Measurements from ENCODE around the gene SEC16A. TPM values are rescaled to one million over a fixed set of nuclear protein-coding genes. Genes with fewer than 3 reads are reported as not detected.

SEC16A gene
- total RNA-seq, 1 donor from 2014 or later, result 78.8 TPM

DNA sequence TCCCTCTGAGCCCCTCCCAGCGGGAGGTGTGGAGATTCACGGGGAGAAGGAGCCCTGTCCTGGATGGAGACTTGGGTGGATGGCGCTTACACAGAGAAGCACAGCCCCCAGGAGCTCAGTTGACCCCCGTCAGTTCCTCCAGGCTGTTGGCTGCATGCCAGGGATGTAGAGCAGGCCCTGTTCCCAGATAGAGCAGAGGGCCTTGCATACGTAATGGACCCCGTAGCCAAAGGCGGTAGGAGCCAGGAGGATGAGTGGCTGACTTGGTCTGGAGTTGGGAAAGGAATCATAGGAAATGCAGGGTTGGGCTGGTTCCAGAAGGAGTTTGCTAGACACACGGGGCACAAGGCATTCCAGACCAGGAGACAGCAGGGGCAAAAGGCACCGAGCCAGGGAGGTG, 69.9 kb downstream of the SEC16A start:
- ChIA-PET CTCF (no interaction called here), POLR2A (interaction anchor here (1.1 kb wide), 1 partner anchor 9 kb away, joined by 3 read pairs; no protein-coding TSS in a partner anchor)
- intact Hi-C loops (cut with micrococcal nuclease), result no loop called here
- no peaks in the 10 kb centered on the region for H3K9me3 Mint-ChIP-seq
- peaks cover 60% of the 10 kb centered on the region for H3K36me3 Mint-ChIP-seq (ENCODE audit: low read depth)
- H3K27ac Mint-ChIP-seq, result no peak overlapping the region
- TF ChIP-seq, protein P1, sequence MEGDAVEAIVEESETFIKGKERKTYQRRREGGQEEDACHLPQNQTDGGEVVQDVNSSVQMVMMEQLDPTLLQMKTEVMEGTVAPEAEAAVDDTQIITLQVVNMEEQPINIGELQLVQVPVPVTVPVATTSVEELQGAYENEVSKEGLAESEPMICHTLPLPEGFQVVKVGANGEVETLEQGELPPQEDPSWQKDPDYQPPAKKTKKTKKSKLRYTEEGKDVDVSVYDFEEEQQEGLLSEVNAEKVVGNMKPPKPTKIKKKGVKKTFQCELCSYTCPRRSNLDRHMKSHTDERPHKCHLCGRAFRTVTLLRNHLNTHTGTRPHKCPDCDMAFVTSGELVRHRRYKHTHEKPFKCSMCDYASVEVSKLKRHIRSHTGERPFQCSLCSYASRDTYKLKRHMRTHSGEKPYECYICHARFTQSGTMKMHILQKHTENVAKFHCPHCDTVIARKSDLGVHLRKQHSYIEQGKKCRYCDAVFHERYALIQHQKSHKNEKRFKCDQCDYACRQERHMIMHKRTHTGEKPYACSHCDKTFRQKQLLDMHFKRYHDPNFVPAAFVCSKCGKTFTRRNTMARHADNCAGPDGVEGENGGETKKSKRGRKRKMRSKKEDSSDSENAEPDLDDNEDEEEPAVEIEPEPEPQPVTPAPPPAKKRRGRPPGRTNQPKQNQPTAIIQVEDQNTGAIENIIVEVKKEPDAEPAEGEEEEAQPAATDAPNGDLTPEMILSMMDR (IDR thresholded peaks at IDR 0.05), result no peak
- H3K27me3 Mint-ChIP-seq, result no peaks in the 10 kb centered on the region
- ATAC-seq (ENCODE audit: low read depth), result no peak
- H3K4me3 Mint-ChIP-seq, result no peak overlapping the region
- peaks cover 34% of the 10 kb centered on the region for H3K4me1 Mint-ChIP-seq
- DNase-seq, result no peak

DNA sequence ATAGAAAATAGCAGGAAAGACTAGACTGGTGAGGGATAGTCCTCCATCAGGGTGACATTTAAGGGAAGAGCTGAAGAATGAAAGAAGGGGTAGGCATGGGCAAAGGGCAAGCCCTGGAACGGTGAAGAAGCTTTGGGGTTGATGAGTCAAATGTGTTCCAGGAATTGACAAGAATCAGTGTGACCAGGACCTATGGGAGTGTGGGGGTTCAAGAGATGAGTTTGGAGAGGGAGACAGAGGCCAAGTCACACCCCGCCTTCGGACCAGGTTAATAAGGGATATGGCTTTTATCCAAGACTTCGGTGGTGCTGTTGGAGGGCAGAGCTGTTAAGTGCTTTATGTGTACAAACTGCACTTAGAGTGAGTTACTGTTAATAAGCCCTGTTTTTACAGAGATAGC, 71.5 kb downstream of the SEC16A start:
- ChIA-PET CTCF (interaction anchor here (1.8 kb wide), 1 partner anchor 10 kb away, joined by 4 read pairs; no protein-coding TSS in a partner anchor), POLR2A (no interaction called here)
- Mint-ChIP-seq H3K4me3 (peak overlapping the region; percentile 92), H3K9me3 (no peaks in the 10 kb centered on the region), H3K36me3 (ENCODE audit: low read depth) (peaks cover 55% of the 10 kb centered on the region), H3K27me3 (no peaks in the 10 kb centered on the region), H3K27ac (peak overlapping the region; percentile 90), H3K4me1 (peaks cover 39% of the 10 kb centered on the region)
- DNase-seq, result no peak
- no peak for ATAC-seq (ENCODE audit: low read depth)
- intact Hi-C loops (cut with micrococcal nuclease), result loop anchor here (2.0 kb wide), 2 partner anchors 27 to 71 kb away; partner anchors contain the start of genes INPP5E and SEC16A
- TF ChIP-seq, protein P1 (IDR thresholded peaks at IDR 0.05), result no peak

DNA sequence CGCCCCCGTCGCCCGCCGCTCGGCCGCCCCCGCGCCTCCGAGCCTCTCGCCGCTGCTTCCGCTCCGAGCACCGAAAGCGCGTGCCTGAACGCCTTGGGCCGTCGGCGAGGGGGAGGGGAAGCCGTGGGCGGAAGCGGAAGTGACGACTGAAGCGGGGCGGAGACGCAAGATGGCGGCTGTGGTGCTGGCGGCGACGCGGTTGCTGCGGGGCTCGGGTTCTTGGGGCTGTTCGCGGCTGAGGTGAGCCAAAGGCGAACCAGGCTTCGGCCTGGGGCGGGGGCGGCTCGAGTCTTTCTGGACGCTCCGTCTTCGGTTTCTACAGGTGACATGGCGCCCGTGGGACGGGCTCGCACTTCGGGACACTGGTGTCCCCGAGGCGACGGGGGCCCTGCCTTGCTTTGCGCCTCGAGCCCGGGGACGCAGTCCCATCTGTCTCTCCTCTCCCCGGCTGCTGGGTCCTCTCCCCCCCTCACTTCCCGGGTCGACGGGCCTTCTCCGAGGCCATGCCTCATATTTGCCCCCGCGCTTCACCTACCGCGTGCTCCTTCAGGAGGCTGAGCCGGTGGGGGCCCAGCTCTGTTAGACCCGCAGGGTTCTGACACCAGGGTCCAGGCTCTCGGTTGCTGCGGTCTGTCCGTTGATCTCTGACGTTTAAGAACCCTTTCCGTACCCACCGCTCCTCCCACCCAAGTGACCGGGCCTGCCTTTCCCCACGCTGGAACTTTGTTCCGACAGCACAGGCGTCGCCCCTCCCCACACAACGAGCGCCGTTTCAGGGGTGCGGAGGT, 72.1 kb downstream of the SEC16A start, which contains the start of the genes ENTR1 and PMPCA:
Gene ENTR1 (minus strand): TSS at position 115 of the 788 bp plus-strand sequence. CDS start 217 bp downstream, outside the sequence.
Gene PMPCA (plus strand): TSS at position 159 of the 788 bp plus-strand sequence. CDS start 11 bp downstream, at position 170.
- Mint-ChIP-seq H3K4me1 (peaks cover 41% of the 10 kb centered on the region), H3K9me3 (no peaks in the 10 kb centered on the region), H3K4me3 (peak within 1 kb of the TSS; percentile 92), H3K27ac (peak within 1 kb of the TSS; percentile 90), H3K27me3 (no peaks in the 10 kb centered on the region), H3K36me3 (ENCODE audit: low read depth) (peaks cover 53% of the 10 kb centered on the region)
- ChIA-PET CTCF (interaction anchor here (1.8 kb wide), 1 partner anchor 9 kb away, joined by 4 read pairs; no protein-coding TSS in a partner anchor), POLR2A (interaction anchor here (1.0 to 1.4 kb wide), 3 partner anchors 9 to 48 kb away, joined by 3 to 19 read pairs (median 10); partner anchors contain the start of gene DNLZ)
- ATAC-seq (ENCODE audit: low read depth), result peak; percentile 87
- intact Hi-C loops (cut with micrococcal nuclease), result loop anchor here (1.0 to 2.0 kb wide), 3 partner anchors 10 to 72 kb away; partner anchors contain the start of genes INPP5E, SEC16A and SNAPC4
- TF ChIP-seq, protein P1 (IDR thresholded peaks at IDR 0.05), result no peak
- DNase-seq, result peak; percentile 98

DNA sequence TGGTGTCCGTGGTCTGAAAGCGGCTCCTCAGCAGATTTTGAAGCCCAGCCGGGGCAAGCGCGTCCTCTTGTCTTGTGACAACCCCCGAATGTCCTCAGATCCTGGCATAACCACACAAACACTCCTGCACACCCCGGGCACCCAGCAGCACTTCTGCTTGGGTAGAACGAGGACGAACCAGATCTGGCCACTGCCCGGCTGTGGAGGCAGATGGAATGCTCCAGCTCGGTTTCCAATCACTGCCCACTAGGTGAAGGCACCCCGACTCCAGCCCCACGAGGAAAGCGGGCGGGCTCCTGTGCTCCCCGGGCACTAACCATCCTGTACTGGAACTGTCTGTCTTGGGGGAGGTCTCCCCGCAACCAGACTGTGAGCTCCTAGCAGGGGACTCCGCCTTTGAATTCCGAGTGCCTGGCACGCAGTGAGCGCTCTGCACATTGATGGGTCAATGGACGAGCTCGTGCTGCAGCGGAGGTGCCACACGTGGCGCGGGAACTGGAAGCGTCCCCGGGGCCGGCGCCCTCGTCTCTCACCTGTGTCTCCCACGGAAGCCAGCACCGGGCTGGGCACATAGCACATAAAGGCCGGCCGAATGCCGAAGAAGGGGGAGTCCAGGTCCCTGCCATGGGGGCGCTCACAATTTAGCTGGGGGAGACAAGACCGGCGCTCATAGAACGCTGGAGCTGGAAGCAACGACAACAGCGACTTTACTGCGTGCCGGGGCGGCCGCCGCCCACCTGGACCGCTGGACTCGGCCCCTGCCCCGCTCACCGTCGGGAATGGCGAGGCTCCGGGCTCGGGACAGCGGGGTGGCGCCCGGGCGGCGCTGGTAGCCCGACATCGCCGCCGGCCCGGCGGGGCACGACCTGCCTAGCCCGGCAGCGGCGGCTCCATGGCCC, 73.0 kb downstream of the SEC16A start:
- Mint-ChIP-seq H3K36me3 (ENCODE audit: low read depth) (peaks cover 57% of the 10 kb centered on the region), H3K9me3 (no peaks in the 10 kb centered on the region), H3K27ac (peak overlapping the region; percentile 87), H3K4me3 (peak overlapping the region; percentile 90), H3K4me1 (peaks cover 49% of the 10 kb centered on the region), H3K27me3 (no peaks in the 10 kb centered on the region)
- CTCF ChIA-PET, result interaction anchor here (1.1 kb wide), 1 partner anchor 9 kb away, joined by 8 read pairs; no protein-coding TSS in a partner anchor
- ATAC-seq (ENCODE audit: low read depth) (peak; percentile 37), DNase-seq (peak; percentile 33)
- intact Hi-C loops (cut with micrococcal nuclease), result loop anchor here (1.0 to 10.0 kb wide), 4 partner anchors 10 to 165 kb away; partner anchors contain the start of genes INPP5E, QSOX2, SEC16A and SNAPC4
- TF ChIP-seq, protein P1 (IDR thresholded peaks at IDR 0.05), result no peak
- POLR2A ChIA-PET, result interaction anchor here (0.6 to 1.4 kb wide), 9 partner anchors 8 to 590 kb away, joined by 3 to 19 read pairs (median 4); partner anchors contain the start of gene DNLZ

All from activated B cell treated with CpG ODN at 0.5 μM for 24 hours (primary cell).